GM20431 (cell line): ENCODE results near the gene ELOVL6.
"Not testable (repeated sequence)": the region's sequence is repeated elsewhere in the genome, so short reads cannot be mapped to it uniquely, and the experiment has no call there.

Experiments
- in situ Hi-C: fragments of 300-500 bp; cut with MseI, MboI; formaldehyde crosslinking; loops from one replicate; pipeline ENCODE4 v1.15.0; 2020; ENCODE audit warnings: low sequenced_read_pairs; ENCODE audit not compliant: unreplicated experiment

Gene ELOVL6

GRCh38 chr4:110198435-110199416 lies at the start of gene ELOVL6:
Gene ELOVL6, minus strand, starts transcription at chr4:110198615. Its CDS starts 280 bp downstream, at chr4:110198335.
- in situ Hi-C loops = no loop called here

- in situ Hi-C loops = no loop called here
These were observed 49.7 kb upstream of the ELOVL6 start for GRCh38 chr4:110248100-110248499.

GRCh38 chr4:110247591-110247990 lies 49.2 kb upstream of the ELOVL6 start:
- in situ Hi-C loops = no loop called here

- in situ Hi-C loops = no loop called here
These were observed 47.2 kb upstream of the ELOVL6 start for GRCh38 chr4:110245577-110245976.

GRCh38 chr4:110236324-110236723 lies 37.9 kb upstream of the ELOVL6 start:
- in situ Hi-C loops = no loop called here

- in situ Hi-C loops = not testable (repeated sequence)
These were observed 35.2 kb upstream of the ELOVL6 start for GRCh38 chr4:110233581-110233980.

GRCh38 chr4:110231869-110232268 lies 33.5 kb upstream of the ELOVL6 start:
- in situ Hi-C loops = no loop called here

GRCh38 chr4:110229266-110229665 lies 30.9 kb upstream of the ELOVL6 start:
- in situ Hi-C loops = no loop called here

- in situ Hi-C loops = no loop called here
These were observed 26.4 kb upstream of the ELOVL6 start for GRCh38 chr4:110224812-110225211.

GRCh38 chr4:110224142-110224541 lies 25.7 kb upstream of the ELOVL6 start:
- in situ Hi-C loops = no loop called here

- in situ Hi-C loops = not testable (repeated sequence)
These were observed 20.5 kb upstream of the ELOVL6 start for GRCh38 chr4:110218935-110219334.

GRCh38 chr4:110217181-110217580 lies 18.8 kb upstream of the ELOVL6 start:
- in situ Hi-C loops = not testable (repeated sequence)

GRCh38 chr4:110216129-110216528 lies 17.7 kb upstream of the ELOVL6 start:
- in situ Hi-C loops = no loop called here

GRCh38 chr4:110211770-110212061 lies 13.3 kb upstream of the ELOVL6 start:
- in situ Hi-C loops = no loop called here

- in situ Hi-C loops = no loop called here
These were observed 12.8 kb upstream of the ELOVL6 start for GRCh38 chr4:110211007-110211769.

- in situ Hi-C loops = loop anchor here (10.0 kb wide), 1 partner anchor 164 kb away; no protein-coding TSS in a partner anchor
These were observed 10.0 kb upstream of the ELOVL6 start for GRCh38 chr4:110208419-110208818.

GRCh38 chr4:110207233-110207632 lies 8.8 kb upstream of the ELOVL6 start:
- in situ Hi-C loops = loop anchor here (10.0 kb wide), 1 partner anchor 162 kb away; no protein-coding TSS in a partner anchor

- in situ Hi-C loops = loop anchor here (10.0 kb wide), 1 partner anchor 157 kb away; no protein-coding TSS in a partner anchor
These were observed 3.6 kb upstream of the ELOVL6 start for GRCh38 chr4:110202024-110202423.

GRCh38 chr4:110201502-110201901 lies 3.1 kb upstream of the ELOVL6 start:
- in situ Hi-C loops = loop anchor here (10.0 kb wide), 1 partner anchor 157 kb away; no protein-coding TSS in a partner anchor

GRCh38 chr4:110200689-110201088 lies 2.3 kb upstream of the ELOVL6 start:
- in situ Hi-C loops = loop anchor here (10.0 kb wide), 1 partner anchor 156 kb away; no protein-coding TSS in a partner anchor

GRCh38 chr4:110198049-110198434 lies 373 bp downstream of the ELOVL6 start:
- in situ Hi-C loops = no loop called here
